B cell (primary cell): ENCODE results near the gene PGM1. TPM values are rescaled to one million over a fixed set of nuclear protein-coding genes. Genes with fewer than 3 reads are reported as not detected.

Source experiments
- ATAC-seq: fragments of 200-7000 bp; cut with Tn5 transposase; one replicate; pipeline ENCODE4 v1.10.0; 2021; ENCODE audit warnings: low read depth, mild to moderate bottlenecking, moderate number of reproducible peaks, moderate library complexity
- CTCF ChIA-PET: fragments of 350-600 bp; sonication (Branson Sonifier 250); formaldehyde crosslinking; loops from one replicate; lab custom pipeline; 2021; ENCODE audit warnings: antibody characterized with exemption, inconsistent platforms; lab: Charles Lee
- POLR2A ChIA-PET: fragments of 350-600 bp; sonication (Branson Sonifier 250); formaldehyde crosslinking; loops from one replicate; lab custom pipeline; 2021; ENCODE audit warnings: antibody characterized with exemption; lab: Charles Lee
- DNase-seq: peaks from one replicate; pipeline ENCODE4 v3.0.0; 2013
- H2AFZ ChIP-seq: 2 replicates; pipeline ENCODE4 v1.6.1; 2012; ENCODE audit warnings: mild to moderate bottlenecking, low read depth, low read length; ENCODE audit not compliant: insufficient read depth, poor library complexity, severe bottlenecking
- H3K27ac ChIP-seq, 2 donors: 1 replicate in 1 of 2; 2 replicates in 1 of 2; pipeline ENCODE4 v1.5.1; 2012 to 2013; ENCODE audit warnings: low read length in 2 of 2, mild to moderate bottlenecking in 2 of 2, moderate library complexity in 1 of 2
- H3K27me3 ChIP-seq, 4 experiments: fragments of 200-600 bp in 1 of 4; sonication (generic) in 1 of 4; replicated peaks in 1 of 4; 1 replicate in 2 of 4; 2 replicates in 2 of 4; pipeline versions ENCODE4 v1.6.1 to v1.7.0; 2013 to 2016; ENCODE audit warnings: low read length in 3 of 4, mild to moderate bottlenecking in 2 of 4, mixed read lengths in 1 of 4, moderate library complexity in 1 of 4; ENCODE audit not compliant: insufficient read depth in 4 of 4, control insufficient read depth in 3 of 4; ENCODE audit errors: control extremely low read depth in 1 of 4
- H3K36me3 ChIP-seq, 2 experiments: replicated peaks in 1 of 2; 1 replicate in 1 of 2; 2 replicates in 1 of 2; pipeline versions ENCODE4 v1.6.1 to v1.7.1; 2013; ENCODE audit warnings: low read length in 1 of 2; ENCODE audit not compliant: insufficient read depth in 2 of 2, control insufficient read depth in 1 of 2; ENCODE audit errors: control extremely low read depth in 1 of 2, extremely low read depth in 1 of 2
- H3K4me1 ChIP-seq, 2 donors: fragments of 200-600 bp in 1 of 2; sonication (generic) in 1 of 2; 1 replicate in 1 of 2; 2 replicates in 1 of 2; pipeline versions ENCODE4 v1.5.1 to v1.6.1; 2013 to 2017; ENCODE audit warnings: low read length in 2 of 2; ENCODE audit not compliant: control insufficient read depth in 2 of 2, insufficient read depth in 2 of 2
- H3K4me2 ChIP-seq: replicated peaks from 2 replicates; pipeline ENCODE3; 2012; ENCODE audit warnings: mild to moderate bottlenecking, low read depth, low read length; ENCODE audit not compliant: poor library complexity, severe bottlenecking
- H3K4me3 ChIP-seq, 5 experiments: fragments of 200-600 bp in 1 of 5; sonication (generic) in 1 of 5; 1 replicate in 3 of 5; 2 replicates in 2 of 5; pipeline versions ENCODE4 v1.5.1 to v1.7.0; 2011 to 2016; ENCODE audit warnings: low read length in 4 of 5, mild to moderate bottlenecking in 4 of 5, low read depth in 2 of 5, control low read depth in 1 of 5, moderate library complexity in 1 of 5; ENCODE audit not compliant: insufficient read depth in 1 of 5; ENCODE audit errors: control extremely low read depth in 1 of 5, extremely low read depth in 1 of 5
- H3K79me2 ChIP-seq: fragments of 200-600 bp; sonication (generic); one replicate; pipeline ENCODE4 v1.6.0; 2016; ENCODE audit warnings: low read length; ENCODE audit not compliant: control insufficient read depth, insufficient read depth
- H3K9ac ChIP-seq: fragments of 200-600 bp; sonication (generic); 2 replicates; pipeline ENCODE4 v1.6.1; 2017; ENCODE audit warnings: mild to moderate bottlenecking, low read length, moderate library complexity
- H3K9me3 ChIP-seq, 3 donors: one replicate each; pipeline versions ENCODE4 v1.6.1 to v1.7.1; 2013; ENCODE audit warnings: low read length in 2 of 3; ENCODE audit not compliant: control insufficient read depth in 2 of 3, insufficient read depth in 1 of 3; ENCODE audit errors: control extremely low read depth in 1 of 3
- H4K20me1 ChIP-seq: 2 replicates; pipeline ENCODE4 v1.6.0; 2012; ENCODE audit warnings: mild to moderate bottlenecking, low read length; ENCODE audit not compliant: insufficient read depth, control insufficient read depth, poor library complexity, severe bottlenecking
- H3K27ac Mint-ChIP-seq: one replicate; pipeline ENCODE4 v1.8.0; 2021; ENCODE audit warnings: mixed read lengths
- H3K27me3 Mint-ChIP-seq: one replicate; pipeline ENCODE4 v1.8.0; 2021; ENCODE audit warnings: mixed read lengths
- H3K4me1 Mint-ChIP-seq: one replicate; pipeline ENCODE4 v1.8.0; 2021; ENCODE audit warnings: mixed read lengths
- H3K4me3 Mint-ChIP-seq: one replicate; pipeline ENCODE4 v1.8.0; 2021; ENCODE audit warnings: mixed read lengths
- H3K9me3 Mint-ChIP-seq: one replicate; pipeline ENCODE4 v1.8.0; 2022; ENCODE audit warnings: mixed read lengths; ENCODE audit not compliant: insufficient read depth
- EZH2 ChIP-seq: IDR thresholded peaks from 2 replicates; pipeline ENCODE4 v1.6.1; 2012; ENCODE audit warnings: borderline replicate concordance, low read depth, mild to moderate bottlenecking, moderate library complexity, low read length; ENCODE audit not compliant: insufficient read depth, poor library complexity, severe bottlenecking
- WGBS: methylation state at CpG from one replicate; pipeline ENCODE4 v1.1.5; 2013; ENCODE audit warnings: missing lambda C conversion rate; ENCODE audit not compliant: insufficient coverage; 5-methylcytosine and 5-hydroxymethylcytosine counted together
- intact Hi-C: fragments of 100-400 bp; cut with micrococcal nuclease; formaldehyde crosslinking; loops from one replicate; pipeline ENCODE4 v1.10.0; 2022
- polyA plus RNA-seq: library from polyadenylated mRNA; depleted of rRNA; stranded (reverse); fragments of >200 nt; gene quantifications from 2 replicates; pipeline ENCODE4 v1.2.3, GENCODE V29; 2012
- total RNA-seq, 2 donors: library from RNA; stranded (reverse); fragments of 120-200 nt in 1 of 2; gene quantifications; 1 replicate in 1 of 2; 2 replicates in 1 of 2; pipeline versions ENCODE4 v1.2.3 to v1.2.4, GENCODE V29; 2013 to 2022
- TF ChIP-seq, protein P1 (sequence below): fragments of 200-600 bp; IDR thresholded peaks from one replicate; pipeline ENCODE4 v1.8.0; 2022; ENCODE audit warnings: antibody characterized with exemption, mild to moderate bottlenecking

The PGM1 gene
- total and polyA plus RNA-seq, 2 donors (not counting 1 experiment from before 2014, with no cell fraction given): 4.2 to 13.2 TPM

DNA sequence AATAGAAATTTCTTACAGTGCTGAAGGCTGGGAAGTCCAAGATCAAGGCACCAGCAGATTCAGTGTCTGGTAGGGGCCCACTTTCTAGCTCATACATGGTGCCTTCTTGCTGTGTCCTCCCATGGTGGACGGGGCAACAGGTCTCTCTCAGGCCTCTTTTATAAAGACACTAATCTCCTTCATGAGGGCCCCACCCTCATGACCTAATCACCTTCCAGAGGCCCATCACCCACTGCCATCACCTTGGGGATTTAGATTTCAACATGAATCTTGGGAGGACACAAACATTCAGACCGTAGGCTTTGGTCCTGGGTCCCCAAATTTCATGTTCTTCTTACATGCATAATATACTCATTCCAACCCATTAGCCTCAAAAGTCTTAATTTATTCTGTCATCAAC, 71.5 kb downstream of the PGM1 start:
- Mint-ChIP-seq H3K4me3 (no peak overlapping the region), H3K27ac (no peak overlapping the region), H3K27me3 (no peaks in the 10 kb centered on the region), H3K4me1 (no peaks in the 10 kb centered on the region), H3K9me3 (no peaks in the 10 kb centered on the region)
- ATAC-seq: no peak
- H3K9ac ChIP-seq: no peak overlapping the region
- no peak for DNase-seq
- H3K27ac ChIP-seq: no peak overlapping the region
- ChIA-PET POLR2A (no interaction called here), CTCF (interaction anchor here (0.8 kb wide), 1 partner anchor 27 kb away, joined by 3 read pairs; no protein-coding TSS in a partner anchor)
- no peak overlapping the region for H3K4me3 ChIP-seq
- H3K9me3 ChIP-seq: peaks cover 0 to 5% (median 0%) of the 10 kb centered on the region in 3 donors
- no peak overlapping the region for H2AFZ ChIP-seq
- no peaks in the 10 kb centered on the region for H4K20me1 ChIP-seq
- 100% methylated on average over 1 of the region's 2 CpGs for WGBS
- H3K4me2 ChIP-seq: no peak overlapping the region
- intact Hi-C loops: no loop called here
- H3K79me2 ChIP-seq: no peaks in the 10 kb centered on the region
- TF ChIP-seq, protein P1, sequence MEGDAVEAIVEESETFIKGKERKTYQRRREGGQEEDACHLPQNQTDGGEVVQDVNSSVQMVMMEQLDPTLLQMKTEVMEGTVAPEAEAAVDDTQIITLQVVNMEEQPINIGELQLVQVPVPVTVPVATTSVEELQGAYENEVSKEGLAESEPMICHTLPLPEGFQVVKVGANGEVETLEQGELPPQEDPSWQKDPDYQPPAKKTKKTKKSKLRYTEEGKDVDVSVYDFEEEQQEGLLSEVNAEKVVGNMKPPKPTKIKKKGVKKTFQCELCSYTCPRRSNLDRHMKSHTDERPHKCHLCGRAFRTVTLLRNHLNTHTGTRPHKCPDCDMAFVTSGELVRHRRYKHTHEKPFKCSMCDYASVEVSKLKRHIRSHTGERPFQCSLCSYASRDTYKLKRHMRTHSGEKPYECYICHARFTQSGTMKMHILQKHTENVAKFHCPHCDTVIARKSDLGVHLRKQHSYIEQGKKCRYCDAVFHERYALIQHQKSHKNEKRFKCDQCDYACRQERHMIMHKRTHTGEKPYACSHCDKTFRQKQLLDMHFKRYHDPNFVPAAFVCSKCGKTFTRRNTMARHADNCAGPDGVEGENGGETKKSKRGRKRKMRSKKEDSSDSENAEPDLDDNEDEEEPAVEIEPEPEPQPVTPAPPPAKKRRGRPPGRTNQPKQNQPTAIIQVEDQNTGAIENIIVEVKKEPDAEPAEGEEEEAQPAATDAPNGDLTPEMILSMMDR: no peak
- TF ChIP-seq EZH2: no peak
- no peaks in the 10 kb centered on the region for H3K36me3 ChIP-seq
- no peaks in the 10 kb centered on the region for H3K4me1 ChIP-seq
- H3K27me3 ChIP-seq: no peaks in the 10 kb centered on the region

DNA sequence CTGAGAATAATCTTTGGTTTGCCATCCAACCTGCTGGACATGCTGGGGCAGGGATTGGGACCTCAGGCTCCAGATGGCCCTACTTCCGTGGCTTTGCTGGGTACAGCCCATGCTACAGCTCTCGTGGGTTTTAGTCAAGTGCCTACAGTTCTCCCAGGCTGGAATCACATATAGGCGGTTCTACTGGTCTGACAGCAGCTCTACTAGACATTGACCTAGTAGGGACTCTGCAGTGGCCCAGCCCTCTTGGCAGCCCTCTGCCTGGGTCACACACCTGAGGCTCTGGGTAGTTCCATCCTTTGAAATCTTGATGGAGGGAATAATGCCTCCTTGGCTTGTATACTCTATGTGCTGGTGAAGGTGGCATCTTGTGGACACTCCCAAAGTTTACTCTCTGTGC, 72.2 kb downstream of the PGM1 start:
- ChIA-PET POLR2A (no interaction called here), CTCF (interaction anchor here (0.8 kb wide), 1 partner anchor 27 kb away, joined by 3 read pairs; no protein-coding TSS in a partner anchor)
- peaks cover 0 to 5% (median 0%) of the 10 kb centered on the region in 3 donors for H3K9me3 ChIP-seq
- WGBS: 98% methylated on average over 3 of the region's 3 CpGs
- H3K27me3 ChIP-seq: no peaks in the 10 kb centered on the region
- Mint-ChIP-seq H3K9me3 (no peaks in the 10 kb centered on the region), H3K4me3 (no peak overlapping the region), H3K27me3 (no peaks in the 10 kb centered on the region), H3K4me1 (no peaks in the 10 kb centered on the region), H3K27ac (no peak overlapping the region)
- no peak overlapping the region for H3K27ac ChIP-seq
- intact Hi-C loops: no loop called here
- no peak overlapping the region for H3K4me3 ChIP-seq
- no peaks in the 10 kb centered on the region for H3K4me1 ChIP-seq
- no peak overlapping the region for H2AFZ ChIP-seq
- no peaks in the 10 kb centered on the region for H3K79me2 ChIP-seq
- no peak for TF ChIP-seq EZH2
- TF ChIP-seq, protein P1: no peak
- ATAC-seq (no peak), DNase-seq (no peak)
- no peaks in the 10 kb centered on the region for H3K36me3 ChIP-seq
- no peak overlapping the region for H3K4me2 ChIP-seq
- H4K20me1 ChIP-seq: no peaks in the 10 kb centered on the region
- no peak overlapping the region for H3K9ac ChIP-seq
